ENCODE measurements around the gene SLC2A1. TPM values are rescaled to one million over a fixed set of nuclear protein-coding genes. Genes with fewer than 3 reads are reported as not detected.

SLC2A1 gene
- total and polyA plus RNA-seq, 9 of the 15 experiments (the other 6 are each of a cell fraction or from before 2014, with no cell fraction given) = 12.6 to 153 (median 48.0) TPM

- TF ChIP-seq HMBOX1 (IDR thresholded peaks at IDR 0.05) (no peak), ZSCAN29 (IDR thresholded peaks at IDR 0.05) (0 out of 2 replicates have a peak, but pooled peaks have one; percentile 61), ZNF592 (IDR thresholded peaks at IDR 0.05) (peak; percentile 38; the same call in 1 of the 2 replicates), ELF1 (tag; IDR thresholded peaks at IDR 0.05) (no peak), ZBTB9 (CRISPR knock-in tag; IDR thresholded peaks at IDR 0.05) (no peak), HDAC2 (IDR thresholded peaks at IDR 0.05) (peak; percentile 48; the same call in 1 of the 2 replicates), ZNF174 (CRISPR knock-in tag; IDR thresholded peaks at IDR 0.05) (no peak), SRSF9 (IDR thresholded peaks at IDR 0.05; ENCODE audit: borderline replicate concordance, low read depth, low read length) (no peak), PCBP1 (IDR thresholded peaks at IDR 0.05; ENCODE audit: low read depth, low read length, poor library complexity, severe bottlenecking) (peak; percentile 51), HES1 (IDR thresholded peaks at IDR 0.05; ENCODE audit: low read depth) (no peak; the same call in 1 of the 2 replicates), CHD4 (IDR thresholded peaks at IDR 0.05; ENCODE audit: insufficient read depth, insufficient replicate concordance, low read depth, low read length, poor library complexity, severe bottlenecking) (no peak), ZBTB8A (IDR thresholded peaks at IDR 0.05; ENCODE audit: partially characterized antibody) (no peak), ARID4B (CRISPR knock-in tag; IDR thresholded peaks at IDR 0.05) (peak; percentile 66; the same call in 1 of the 2 replicates), BRD9 (IDR thresholded peaks at IDR 0.05; ENCODE audit: low read depth, partially characterized antibody) (peak; percentile 39)
Observed at GRCh38 chr1:42958488-42959319, at the start of gene SLC2A1 (continued).
